ENCODE data around the gene COX6A1. TPM values are rescaled to one million over a fixed set of nuclear protein-coding genes. Genes with fewer than 3 reads are reported as not detected.

COX6A1 gene
- 100 to 1,000 TPM; 329 to 408 TPM for total RNA-seq

DNA sequence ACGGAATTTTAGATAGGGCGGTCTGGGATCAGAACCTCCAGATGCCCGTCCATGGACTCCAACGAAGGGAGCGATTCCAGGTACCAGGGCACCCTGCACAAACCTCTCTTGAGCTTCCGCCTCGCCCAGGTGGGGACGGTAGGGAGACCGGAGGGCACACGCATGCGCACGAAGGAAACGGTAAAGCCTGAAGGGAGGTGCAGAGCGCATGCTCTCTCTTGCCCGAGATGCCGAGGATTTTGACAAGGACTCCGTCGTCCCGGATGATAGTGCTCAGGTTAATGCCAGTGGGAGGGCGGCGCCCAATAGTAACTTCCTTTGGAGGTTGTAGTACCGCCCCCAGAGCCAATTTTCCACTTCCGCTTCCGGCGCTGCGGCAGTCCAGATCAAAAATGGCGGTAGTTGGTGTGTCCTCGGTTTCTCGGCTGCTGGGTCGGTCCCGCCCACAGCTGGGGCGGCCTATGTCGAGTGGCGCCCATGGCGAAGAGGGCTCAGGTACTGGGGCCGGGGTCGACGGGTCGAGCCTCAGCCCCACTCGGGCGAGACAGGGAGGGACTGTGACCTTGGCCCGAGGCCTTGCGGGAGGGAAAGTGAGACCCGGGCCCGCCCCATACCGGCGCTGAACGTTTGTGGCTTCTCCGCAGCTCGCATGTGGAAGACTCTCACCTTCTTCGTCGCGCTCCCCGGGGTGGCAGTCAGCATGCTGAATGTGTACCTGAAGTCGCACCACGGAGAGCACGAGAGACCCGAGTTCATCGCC, at the start of gene COX6A1:
COX6A1 (plus strand) TSS at position 379 of the 760 bp plus-strand sequence; CDS start at position 393, 14 bp downstream.
- peak; percentile 98 for ATAC-seq
- H3K4me1 Mint-ChIP-seq = peaks cover 39% of the 10 kb centered on the region
- H3K27ac Mint-ChIP-seq = peak within 1 kb of the TSS; percentile 95

GRCh38 chr12:120388691-120389481, 49.0 kb upstream of the COX6A1 start:
- Mint-ChIP-seq H3K27me3 (peaks cover 40% of the 10 kb centered on the region), H3K36me3 (no peaks in the 10 kb centered on the region), H3K4me1 (no peaks in the 10 kb centered on the region), H3K9me3 (ENCODE audit: low read depth) (no peaks in the 10 kb centered on the region), H3K4me3 (no peak overlapping the region), H3K27ac (no peak overlapping the region)
- no peak for DNase-seq
- CTCF ChIA-PET = no interaction called here
- ATAC-seq = no peak

More for the DNA sequence above, at the start of gene COX6A1:
- Mint-ChIP-seq H3K36me3 (peaks cover 17% of the 10 kb centered on the region), H3K27me3 (no peaks in the 10 kb centered on the region), H3K4me3 (peak within 1 kb of the TSS; percentile 86), H3K9me3 (ENCODE audit: low read depth) (no peaks in the 10 kb centered on the region)
- DNase-seq = peak; percentile 99
- CTCF ChIA-PET = interaction anchor here (0.6 to 3.9 kb wide), 17 partner anchors 9 to 248 kb away, joined by 3 to 23 read pairs (median 4); partner anchors contain the start of genes DYNLL1, GATC, MLEC and POP5

DNA sequence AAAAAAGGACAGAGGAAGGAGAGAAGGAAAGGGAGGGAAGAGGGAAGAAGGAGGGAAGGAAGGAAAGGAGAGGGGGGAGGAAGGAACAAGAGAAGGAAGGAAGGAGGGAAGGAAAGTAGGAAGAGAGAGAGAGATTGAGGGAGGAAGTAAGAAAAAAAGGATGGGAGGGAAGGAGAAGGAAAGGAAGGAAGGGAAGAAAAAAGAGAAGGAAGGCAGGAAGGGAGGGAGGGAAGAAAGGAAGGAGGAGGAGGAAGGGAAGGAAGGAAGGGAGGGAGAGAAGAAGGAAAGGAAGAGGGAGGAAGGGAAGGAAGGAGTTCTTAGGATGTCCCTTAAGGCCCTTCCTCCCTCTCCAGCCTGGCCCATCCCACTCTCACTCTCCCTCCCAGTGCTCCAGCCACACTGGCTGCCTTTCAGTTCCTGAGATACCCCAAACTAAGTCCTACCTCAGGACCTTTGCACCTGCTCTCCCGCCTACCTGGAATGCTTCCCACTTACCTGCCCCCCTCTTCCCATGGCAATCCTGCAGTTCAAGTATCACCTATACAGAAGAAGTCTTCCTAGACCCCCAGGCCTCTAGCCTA, 47.3 kb upstream of the COX6A1 start:
- no peak for ATAC-seq
- no peaks in the 10 kb centered on the region for H3K9me3 Mint-ChIP-seq (ENCODE audit: low read depth)
- DNase-seq = no peak
- H3K27ac Mint-ChIP-seq = no peak overlapping the region
- peaks cover 51% of the 10 kb centered on the region for H3K27me3 Mint-ChIP-seq
- H3K4me3 Mint-ChIP-seq = no peak overlapping the region
- CTCF ChIA-PET = no interaction called here
- H3K36me3 Mint-ChIP-seq = no peaks in the 10 kb centered on the region
- H3K4me1 Mint-ChIP-seq = no peaks in the 10 kb centered on the region

- CTCF ChIA-PET = interaction anchor here (0.8 to 1.4 kb wide), 4 partner anchors 13 to 35 kb away, joined by 3 to 4 read pairs (median 4); no protein-coding TSS in a partner anchor
- no peaks in the 10 kb centered on the region for H3K9me3 Mint-ChIP-seq (ENCODE audit: low read depth)
- no peaks in the 10 kb centered on the region for H3K36me3 Mint-ChIP-seq
- H3K27me3 Mint-ChIP-seq = peaks cover 42% of the 10 kb centered on the region
- ATAC-seq = no peak
- no peaks in the 10 kb centered on the region for H3K4me1 Mint-ChIP-seq
- DNase-seq = no peak
- no peak overlapping the region for H3K4me3 Mint-ChIP-seq
- H3K27ac Mint-ChIP-seq = no peak overlapping the region
These were observed 43.2 kb upstream of the COX6A1 start for GRCh38 chr12:120394483-120395367.

DNA sequence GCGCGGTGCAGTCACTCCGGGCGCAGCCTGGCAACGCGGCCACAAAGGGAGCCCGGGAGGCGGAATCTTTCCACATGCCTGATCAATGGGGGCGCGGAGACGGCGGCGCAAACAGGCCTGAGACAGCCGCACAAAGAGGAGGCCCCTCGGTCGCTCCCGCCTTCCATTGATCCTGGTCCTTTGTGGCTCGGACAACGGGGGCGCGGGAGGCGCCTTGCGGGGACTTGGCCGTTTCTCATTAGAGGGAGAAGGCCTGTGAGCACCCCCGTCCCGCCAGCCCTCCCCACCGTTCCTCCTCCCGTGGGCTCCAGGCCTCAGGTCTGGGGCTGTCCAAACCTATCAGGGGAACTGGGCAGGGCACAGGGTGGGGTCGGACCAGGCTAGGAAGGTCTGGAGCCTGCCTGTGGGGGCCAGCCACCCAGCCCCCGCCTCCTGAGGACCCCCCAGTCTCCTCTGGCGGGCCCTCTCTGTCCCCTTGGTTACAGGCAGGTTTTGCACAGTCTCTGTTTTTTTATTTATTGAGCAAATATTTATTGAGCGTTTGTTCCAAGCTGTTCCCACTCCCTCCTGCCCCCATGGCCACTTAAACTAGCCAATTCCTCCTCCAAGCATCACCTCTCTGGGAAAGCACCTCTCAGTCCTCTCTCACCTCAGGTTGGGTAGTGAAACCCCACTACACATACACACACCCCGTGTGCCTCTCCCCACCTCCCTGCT, 39.9 kb upstream of the COX6A1 start:
- Mint-ChIP-seq H3K4me3 (no peak overlapping the region), H3K4me1 (no peaks in the 10 kb centered on the region), H3K27ac (no peak overlapping the region), H3K9me3 (ENCODE audit: low read depth) (no peaks in the 10 kb centered on the region), H3K27me3 (peaks cover 47% of the 10 kb centered on the region), H3K36me3 (no peaks in the 10 kb centered on the region)
- no peak for DNase-seq
- CTCF ChIA-PET = no interaction called here
- ATAC-seq = no peak

DNA sequence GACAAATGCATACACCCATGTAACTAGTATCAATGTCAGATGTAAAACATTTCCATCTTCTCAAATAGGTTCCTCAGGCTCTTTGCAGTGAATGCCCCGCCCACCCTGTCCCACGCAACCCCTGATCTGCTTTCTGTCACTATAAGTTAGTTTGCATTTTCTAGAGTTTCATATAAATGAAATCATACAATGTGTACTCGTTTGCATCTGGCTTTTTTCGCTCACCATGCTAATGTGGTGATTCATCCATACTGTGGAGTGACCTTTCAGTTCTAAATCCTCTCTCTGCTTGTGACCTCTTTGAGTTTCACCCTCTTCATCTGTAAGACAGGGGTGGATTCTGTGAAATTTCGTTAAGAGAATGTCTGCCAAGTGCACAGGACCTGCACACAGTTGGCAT, 38.4 kb upstream of the COX6A1 start:
- H3K27me3 Mint-ChIP-seq = peaks cover 47% of the 10 kb centered on the region
- no peaks in the 10 kb centered on the region for H3K9me3 Mint-ChIP-seq (ENCODE audit: low read depth)
- CTCF ChIA-PET = interaction anchor here (0.6 kb wide), 1 partner anchor 425 kb away, joined by 3 read pairs; no protein-coding TSS in a partner anchor
- no peaks in the 10 kb centered on the region for H3K36me3 Mint-ChIP-seq
- DNase-seq (no peak), ATAC-seq (no peak)
- H3K4me3 Mint-ChIP-seq = no peak overlapping the region
- H3K27ac Mint-ChIP-seq = no peak overlapping the region
- no peaks in the 10 kb centered on the region for H3K4me1 Mint-ChIP-seq

- Mint-ChIP-seq H3K4me1 (no peaks in the 10 kb centered on the region), H3K27ac (no peak overlapping the region), H3K4me3 (no peak overlapping the region), H3K27me3 (peaks cover 27% of the 10 kb centered on the region), H3K9me3 (ENCODE audit: low read depth) (no peaks in the 10 kb centered on the region), H3K36me3 (no peaks in the 10 kb centered on the region)
- no peak for DNase-seq
- ATAC-seq = no peak
- CTCF ChIA-PET = no interaction called here
These were observed 35.7 kb upstream of the COX6A1 start for GRCh38 chr12:120402217-120402616.

DNA sequence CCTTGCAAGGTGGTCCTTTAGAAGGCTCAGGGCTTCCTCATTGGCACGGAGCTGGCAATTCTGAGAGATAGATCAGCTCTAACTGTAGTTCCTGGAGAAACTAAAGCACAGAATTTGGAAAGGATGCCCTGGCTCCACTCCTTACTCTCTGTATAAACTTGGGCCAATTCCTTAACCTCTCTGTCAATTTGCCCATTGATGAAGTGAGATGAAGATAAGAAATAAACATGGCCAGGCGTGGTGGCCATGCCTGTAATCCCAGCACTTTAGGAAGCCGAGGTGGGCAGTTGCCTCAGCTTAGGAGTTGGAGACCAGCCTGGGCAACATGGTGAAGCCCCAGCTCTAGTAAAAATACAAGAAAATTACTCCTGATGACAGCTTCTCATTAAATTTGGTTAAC, 34.0 kb upstream of the COX6A1 start:
- Mint-ChIP-seq H3K9me3 (ENCODE audit: low read depth) (no peaks in the 10 kb centered on the region), H3K4me1 (no peaks in the 10 kb centered on the region), H3K4me3 (no peak overlapping the region), H3K27ac (no peak overlapping the region), H3K36me3 (no peaks in the 10 kb centered on the region), H3K27me3 (peaks cover 20% of the 10 kb centered on the region)
- ATAC-seq (no peak), DNase-seq (no peak)
- CTCF ChIA-PET = interaction anchor here (1.2 to 1.3 kb wide), 2 partner anchors 11 to 26 kb away, joined by 4 to 6 read pairs; no protein-coding TSS in a partner anchor

GRCh38 chr12:120404271-120404670, 33.6 kb upstream of the COX6A1 start:
- Mint-ChIP-seq H3K4me3 (no peak overlapping the region), H3K9me3 (ENCODE audit: low read depth) (no peaks in the 10 kb centered on the region), H3K27ac (no peak overlapping the region), H3K27me3 (peaks cover 20% of the 10 kb centered on the region), H3K4me1 (no peaks in the 10 kb centered on the region), H3K36me3 (no peaks in the 10 kb centered on the region)
- CTCF ChIA-PET = interaction anchor here (1.2 to 1.3 kb wide), 2 partner anchors 12 to 26 kb away, joined by 4 to 6 read pairs; no protein-coding TSS in a partner anchor
- no peak for ATAC-seq
- no peak for DNase-seq

GRCh38 chr12:120406069-120406468, 31.8 kb upstream of the COX6A1 start:
- CTCF ChIA-PET = no interaction called here
- H3K4me1 Mint-ChIP-seq = no peaks in the 10 kb centered on the region
- no peaks in the 10 kb centered on the region for H3K36me3 Mint-ChIP-seq
- no peaks in the 10 kb centered on the region for H3K9me3 Mint-ChIP-seq (ENCODE audit: low read depth)
- H3K27me3 Mint-ChIP-seq = peaks cover 10% of the 10 kb centered on the region
- ATAC-seq (no peak), DNase-seq (no peak)
- no peak overlapping the region for H3K27ac Mint-ChIP-seq
- H3K4me3 Mint-ChIP-seq = no peak overlapping the region

DNA sequence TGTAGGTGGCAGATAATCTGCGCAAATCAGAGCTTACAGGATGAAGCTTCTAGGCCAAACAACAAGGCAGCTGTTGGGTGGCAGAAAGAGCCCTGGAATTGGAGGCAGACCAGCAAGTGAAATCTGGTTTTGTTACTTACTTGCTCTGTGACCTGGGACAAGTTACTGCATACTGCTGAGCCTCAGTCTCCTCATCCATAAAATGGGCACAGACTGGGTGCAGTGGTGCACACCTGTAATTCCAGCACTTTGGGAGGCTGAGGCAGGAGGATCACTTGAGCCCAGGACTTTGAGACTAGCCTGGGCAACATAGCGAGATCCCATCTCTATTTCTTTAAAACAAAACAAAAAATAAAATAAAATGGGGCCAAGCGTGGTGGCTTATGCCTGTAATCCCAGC, 31.4 kb upstream of the COX6A1 start:
- Mint-ChIP-seq H3K9me3 (ENCODE audit: low read depth) (no peaks in the 10 kb centered on the region), H3K27me3 (peaks cover 10% of the 10 kb centered on the region)

GRCh38 chr12:120408771-120409170, 29.1 kb upstream of the COX6A1 start:
- H3K9me3 Mint-ChIP-seq (ENCODE audit: low read depth) = no peaks in the 10 kb centered on the region
- no peak overlapping the region for H3K27ac Mint-ChIP-seq
- no peak overlapping the region for H3K4me3 Mint-ChIP-seq
- CTCF ChIA-PET = interaction anchor here (0.6 to 1.6 kb wide), 2 partner anchors 14 to 125 kb away, joined by 3 to 4 read pairs; no protein-coding TSS in a partner anchor
- peaks cover 8% of the 10 kb centered on the region for H3K27me3 Mint-ChIP-seq
- DNase-seq = no peak
- no peaks in the 10 kb centered on the region for H3K36me3 Mint-ChIP-seq
- no peaks in the 10 kb centered on the region for H3K4me1 Mint-ChIP-seq
- no peak for ATAC-seq

More for the DNA sequence above, 31.4 kb upstream of the COX6A1 start:
- DNase-seq (no peak), ATAC-seq (no peak)
- Mint-ChIP-seq H3K36me3 (no peaks in the 10 kb centered on the region), H3K4me3 (no peak overlapping the region), H3K4me1 (no peaks in the 10 kb centered on the region), H3K27ac (no peak overlapping the region)
- CTCF ChIA-PET = no interaction called here
